Mononuclear cell (primary cell): ENCODE data around the gene SUPT7L. TPM values are rescaled to one million over a fixed set of nuclear protein-coding genes. Genes with fewer than 3 reads are reported as not detected.
"Not testable (repeated sequence)": the region's sequence is repeated elsewhere in the genome, so short reads cannot be mapped to it uniquely, and the experiment has no call there.

Source experiments
- H3K27me3 ChIP-seq: 2 replicates; pipeline ENCODE4 v1.6.0; 2011; ENCODE audit warnings: low read length, control low read depth; ENCODE audit not compliant: insufficient read depth
- H3K4me1 ChIP-seq: 2 replicates; pipeline ENCODE4 v1.5.1; 2011; ENCODE audit warnings: mild to moderate bottlenecking, low read length, control low read depth; ENCODE audit not compliant: insufficient read depth
- H3K4me3 ChIP-seq: 2 replicates; pipeline ENCODE4 v1.5.1; 2011; ENCODE audit warnings: mild to moderate bottlenecking, low read length, moderate library complexity
- H3K9me3 ChIP-seq: 2 replicates; pipeline ENCODE4 v1.5.1; 2011; ENCODE audit warnings: low read depth, mild to moderate bottlenecking, control low read depth, low read length
- total RNA-seq: library from RNA; depleted of rRNA; stranded (reverse); fragments of >200 nt; gene quantifications from one replicate; pipeline ENCODE4 v1.2.3, GENCODE V29; 2012

Gene SUPT7L
- total RNA-seq, 1 donor = 75.5 TPM

DNA sequence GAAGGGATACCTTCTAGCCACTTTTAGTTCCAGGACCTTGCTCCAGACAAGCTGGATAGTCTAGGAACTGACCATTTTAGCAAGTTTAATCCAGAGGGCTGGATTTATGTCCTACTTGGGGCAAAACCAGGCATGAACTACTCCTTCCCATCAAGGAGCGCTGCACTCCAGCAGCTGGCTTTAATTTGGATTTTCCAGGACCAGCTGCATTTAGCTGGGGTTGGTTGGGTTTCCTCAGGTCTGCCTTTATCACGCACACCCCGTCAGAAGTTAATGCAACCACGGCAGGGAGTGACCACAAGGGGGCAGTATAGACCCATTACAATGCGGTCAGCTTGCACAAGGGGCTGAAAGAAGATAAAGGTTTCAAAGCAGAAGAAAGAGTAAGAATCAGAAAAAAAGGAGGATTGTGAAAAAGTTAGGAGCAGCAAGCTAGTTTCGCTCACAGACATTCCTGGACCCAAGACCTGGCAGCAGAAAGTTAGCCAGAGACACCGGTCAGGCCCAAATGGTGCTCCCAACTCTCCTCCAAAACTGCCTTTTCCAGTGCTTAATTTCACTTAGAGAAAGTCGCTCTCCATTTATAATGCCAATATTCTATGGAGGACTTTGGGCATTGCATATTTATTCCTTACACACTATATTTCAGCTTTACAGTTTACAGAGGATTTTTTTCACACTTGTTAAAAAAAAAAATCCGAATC, 40.4 kb upstream of the SUPT7L start:
- H3K4me3 ChIP-seq = no peak overlapping the region
- no peaks in the 10 kb centered on the region for H3K27me3 ChIP-seq
- peaks cover 15% of the 10 kb centered on the region for H3K4me1 ChIP-seq
- no peaks in the 10 kb centered on the region for H3K9me3 ChIP-seq

DNA sequence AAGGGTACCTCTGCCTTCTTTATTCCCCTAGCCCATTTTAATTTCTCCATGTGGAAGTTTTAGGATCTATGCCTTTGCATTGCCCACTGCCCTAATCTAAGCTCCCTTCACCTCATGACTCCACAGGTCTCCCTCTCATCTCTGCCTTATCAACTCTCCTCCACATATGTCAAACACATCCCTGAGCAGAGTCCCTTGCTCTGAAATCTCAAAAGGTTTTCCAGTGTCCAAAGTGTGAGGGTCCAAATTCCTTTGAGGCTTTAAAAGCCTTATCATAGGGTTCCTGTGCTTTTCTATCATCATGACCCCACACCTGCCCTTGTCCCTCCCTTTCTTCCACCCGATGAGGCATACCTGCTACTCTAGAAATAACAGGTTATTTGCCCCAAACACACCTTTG, 38.9 kb upstream of the SUPT7L start:
- H3K9me3 ChIP-seq = no peaks in the 10 kb centered on the region
- H3K27me3 ChIP-seq = no peaks in the 10 kb centered on the region
- H3K4me1 ChIP-seq = peaks cover 15% of the 10 kb centered on the region
- H3K4me3 ChIP-seq = no peak overlapping the region

DNA sequence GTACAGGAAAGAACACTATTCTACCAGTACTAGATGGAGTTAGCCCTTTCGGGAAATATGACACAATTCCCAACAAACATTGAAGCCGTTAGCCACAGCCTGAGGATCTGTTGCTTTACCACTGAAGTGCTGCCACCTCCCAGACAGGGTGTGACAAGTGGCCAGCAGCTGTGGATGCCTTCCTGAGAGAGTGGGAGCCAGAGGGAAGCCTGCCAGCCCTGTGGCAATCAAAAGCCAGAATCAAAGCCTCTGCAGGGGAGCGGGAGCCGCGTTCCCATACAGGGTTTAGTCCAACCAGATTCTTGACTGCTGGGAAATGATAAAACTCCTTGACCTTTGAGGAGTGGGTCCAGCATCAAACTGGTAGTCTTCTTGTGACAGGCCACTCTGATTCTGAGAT, 38.3 kb upstream of the SUPT7L start:
- H3K9me3 ChIP-seq = no peaks in the 10 kb centered on the region
- no peak overlapping the region for H3K4me3 ChIP-seq
- peaks cover 15% of the 10 kb centered on the region for H3K4me1 ChIP-seq
- H3K27me3 ChIP-seq = no peaks in the 10 kb centered on the region

DNA sequence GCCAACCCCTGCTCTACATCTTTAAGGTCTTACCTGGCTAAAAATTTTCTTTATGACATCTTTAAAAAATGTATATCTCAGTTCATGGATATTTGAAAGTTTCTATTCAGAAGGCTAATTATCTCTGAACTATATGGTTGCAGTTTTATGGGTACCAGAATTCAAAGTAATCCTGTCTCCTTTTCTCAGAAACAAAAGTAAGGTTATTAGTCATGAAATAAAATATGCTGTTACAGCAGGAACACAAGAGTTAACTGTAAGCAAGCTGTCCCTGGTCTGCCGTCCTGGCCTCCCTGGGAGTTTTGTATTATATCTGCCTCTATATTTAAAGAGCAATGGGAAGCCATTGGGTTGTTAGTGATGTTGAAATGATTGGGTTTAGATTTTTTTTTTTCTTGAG, 34.2 kb upstream of the SUPT7L start:
- H3K4me1 ChIP-seq = no peaks in the 10 kb centered on the region
- no peaks in the 10 kb centered on the region for H3K9me3 ChIP-seq
- H3K27me3 ChIP-seq = no peaks in the 10 kb centered on the region
- H3K4me3 ChIP-seq = no peak overlapping the region

DNA sequence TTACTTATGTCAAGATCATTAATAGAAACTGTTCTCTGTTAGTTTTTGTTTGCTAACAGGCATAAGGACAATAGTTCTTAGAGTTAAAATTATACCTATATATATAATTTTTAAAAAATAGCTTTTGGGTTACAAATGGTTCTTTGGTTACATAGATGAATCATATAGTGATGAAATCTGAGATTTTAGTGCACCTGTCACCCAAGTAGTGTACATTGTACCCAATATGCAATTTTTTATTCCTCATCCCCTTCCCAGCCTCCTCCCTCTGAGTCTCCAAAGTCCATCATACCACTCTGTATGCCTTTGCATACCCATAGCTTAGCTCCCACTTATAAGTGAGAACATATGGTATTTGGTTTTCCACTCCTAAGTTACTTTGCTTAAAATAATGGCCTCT, 26.6 kb upstream of the SUPT7L start:
- peaks cover 4% of the 10 kb centered on the region for H3K4me1 ChIP-seq
- no peaks in the 10 kb centered on the region for H3K27me3 ChIP-seq
- no peaks in the 10 kb centered on the region for H3K9me3 ChIP-seq
- no peak overlapping the region for H3K4me3 ChIP-seq

DNA sequence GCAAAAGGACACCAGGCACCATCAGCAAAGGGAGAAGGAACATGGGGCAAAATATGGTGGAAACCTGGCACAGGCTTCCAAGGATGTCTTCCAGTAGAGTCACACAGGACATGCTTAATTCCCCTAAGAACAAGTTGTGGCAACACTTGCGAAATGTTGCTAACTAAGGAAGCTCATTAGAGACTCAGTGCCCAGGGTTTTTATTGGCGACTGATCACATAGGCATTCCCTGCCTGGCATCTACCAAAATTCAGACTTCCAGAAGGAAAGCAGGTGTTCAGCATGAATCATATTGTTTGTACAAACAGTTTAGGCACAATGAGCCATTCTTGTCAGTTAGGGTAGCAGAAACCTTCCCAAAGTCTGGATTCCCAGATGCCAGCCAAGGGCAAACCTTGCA, 26.0 kb upstream of the SUPT7L start:
- H3K27me3 ChIP-seq = no peaks in the 10 kb centered on the region
- H3K9me3 ChIP-seq = no peaks in the 10 kb centered on the region
- H3K4me1 ChIP-seq = peaks cover 4% of the 10 kb centered on the region
- H3K4me3 ChIP-seq = no peak overlapping the region

DNA sequence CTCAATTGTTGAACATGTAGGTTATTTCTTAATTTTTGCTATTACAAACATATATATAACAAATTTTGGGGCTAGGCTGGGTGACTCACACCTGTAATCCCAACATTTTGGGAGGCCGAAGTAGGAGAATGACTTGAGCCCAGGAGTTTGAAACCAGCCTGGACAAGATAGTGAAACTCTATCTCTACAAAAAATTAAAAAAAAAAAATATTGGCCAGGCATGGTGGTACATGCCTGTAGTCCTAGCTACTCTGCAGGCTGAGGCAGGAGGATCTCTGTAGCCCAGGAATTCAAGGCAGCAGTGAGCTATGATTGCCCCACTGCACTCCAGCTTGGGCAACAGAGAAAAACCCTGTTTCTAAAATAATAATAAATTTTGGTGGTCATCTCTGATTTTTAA, 23.8 kb upstream of the SUPT7L start:
- H3K4me1 ChIP-seq = peaks cover 7% of the 10 kb centered on the region
- no peaks in the 10 kb centered on the region for H3K27me3 ChIP-seq
- H3K4me3 ChIP-seq = no peak overlapping the region
- H3K9me3 ChIP-seq = no peaks in the 10 kb centered on the region

DNA sequence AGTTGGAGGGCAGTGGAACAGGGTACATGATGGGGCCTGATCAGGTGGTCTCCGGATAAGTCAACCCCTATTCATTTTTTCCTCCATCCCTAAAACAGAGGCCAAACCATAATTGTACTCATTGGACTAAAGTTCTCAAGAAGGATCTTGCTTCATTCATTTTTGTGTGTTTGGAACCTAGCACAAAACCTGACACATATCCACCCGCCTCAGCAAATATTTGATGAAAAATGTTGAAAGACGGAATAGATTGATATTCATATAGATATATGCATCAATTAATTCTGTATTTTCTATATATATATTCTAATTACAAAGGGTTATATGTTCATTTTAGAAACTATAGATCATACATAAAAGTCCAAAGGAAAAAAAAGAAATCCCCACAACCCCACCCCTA, 22.2 kb upstream of the SUPT7L start:
- Histone ChIP-seq H3K27me3 (no peaks in the 10 kb centered on the region), H3K4me1 (peaks cover 7% of the 10 kb centered on the region), H3K9me3 (no peaks in the 10 kb centered on the region), H3K4me3 (no peak overlapping the region)

DNA sequence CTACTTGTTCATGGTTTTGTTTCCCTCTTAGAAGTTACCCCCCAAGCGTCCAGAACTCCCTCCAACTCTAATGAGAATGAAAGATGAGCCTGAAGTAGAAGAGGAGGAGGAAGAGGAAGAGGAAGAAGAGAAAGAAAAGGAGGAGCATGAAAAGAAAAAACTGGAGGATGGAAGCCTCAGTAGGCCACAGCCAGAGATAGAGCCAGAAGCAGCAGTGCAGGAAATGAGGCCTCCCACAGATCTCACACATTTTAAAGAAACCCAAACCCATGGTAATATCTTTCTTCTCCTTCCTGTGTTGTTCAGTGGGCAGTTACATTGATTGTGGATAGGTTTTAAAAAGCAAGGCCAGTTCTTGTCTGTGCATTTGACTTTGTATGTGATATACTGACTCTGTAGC, 21.6 kb upstream of the SUPT7L start:
- H3K4me3 ChIP-seq, H3K9me3 ChIP-seq: not testable (repeated sequence)

DNA sequence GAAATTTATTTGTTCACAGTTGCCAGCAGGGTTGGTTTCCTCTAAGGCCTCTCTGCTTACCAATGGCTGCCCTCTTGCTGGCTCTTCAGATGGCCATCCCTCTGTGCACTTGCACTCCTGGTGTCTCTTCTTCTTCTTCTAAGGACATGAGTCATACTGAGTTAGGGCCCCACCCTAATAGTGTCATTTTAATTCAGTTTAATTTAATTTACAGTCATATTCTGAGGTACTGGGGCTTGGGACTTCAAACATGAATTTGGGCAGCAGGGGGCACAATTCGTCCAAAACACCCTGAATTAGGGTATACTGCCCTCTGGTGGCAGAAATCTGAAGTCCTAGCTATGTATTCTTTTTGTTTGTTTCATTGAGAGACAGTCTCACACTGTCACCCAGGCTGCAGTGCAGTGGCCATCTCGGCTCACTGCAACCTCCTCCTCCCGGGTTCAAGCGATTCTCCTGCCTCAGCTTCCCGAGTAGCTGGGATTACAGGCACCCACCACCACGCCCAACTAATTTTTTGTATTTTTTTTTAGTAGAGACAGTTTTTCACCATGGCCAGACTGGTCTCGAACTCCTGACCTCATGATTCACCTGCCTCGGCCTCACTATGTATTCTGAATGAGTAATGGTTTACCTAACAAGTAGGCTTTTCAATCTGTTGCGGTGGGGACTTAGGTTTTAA, 20.1 kb upstream of the SUPT7L start:
- H3K9me3 ChIP-seq = no peaks in the 10 kb centered on the region
- H3K27me3 ChIP-seq = no peaks in the 10 kb centered on the region
- no peak overlapping the region for H3K4me3 ChIP-seq
- peaks cover 7% of the 10 kb centered on the region for H3K4me1 ChIP-seq

More for the DNA sequence above, 21.6 kb upstream of the SUPT7L start:
- H3K27me3 ChIP-seq, H3K4me1 ChIP-seq: not testable (repeated sequence)

DNA sequence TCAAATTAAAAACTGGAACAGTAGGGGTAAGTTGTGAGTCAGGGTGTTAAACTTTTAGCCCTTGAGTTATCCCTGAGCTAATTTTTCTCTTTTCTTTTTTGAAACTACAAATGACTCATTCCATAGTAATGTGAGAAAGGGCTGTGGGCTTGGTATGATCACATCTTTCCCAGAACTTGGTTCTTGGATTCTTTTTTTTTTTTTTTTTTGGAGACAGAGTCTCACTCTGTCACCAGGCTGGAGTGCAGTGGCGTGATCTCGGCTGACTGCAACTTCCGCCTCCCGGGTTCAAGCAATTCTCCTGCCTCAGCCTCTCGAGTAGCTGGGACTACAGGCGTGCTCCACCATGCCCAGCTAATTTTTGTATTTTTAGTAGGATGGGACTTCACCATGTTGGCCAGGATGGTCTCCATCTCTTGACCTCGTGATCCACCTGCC, 18.9 kb upstream of the SUPT7L start:
- H3K4me1 ChIP-seq, H3K27me3 ChIP-seq, H3K4me3 ChIP-seq, H3K9me3 ChIP-seq: not testable (repeated sequence)

DNA sequence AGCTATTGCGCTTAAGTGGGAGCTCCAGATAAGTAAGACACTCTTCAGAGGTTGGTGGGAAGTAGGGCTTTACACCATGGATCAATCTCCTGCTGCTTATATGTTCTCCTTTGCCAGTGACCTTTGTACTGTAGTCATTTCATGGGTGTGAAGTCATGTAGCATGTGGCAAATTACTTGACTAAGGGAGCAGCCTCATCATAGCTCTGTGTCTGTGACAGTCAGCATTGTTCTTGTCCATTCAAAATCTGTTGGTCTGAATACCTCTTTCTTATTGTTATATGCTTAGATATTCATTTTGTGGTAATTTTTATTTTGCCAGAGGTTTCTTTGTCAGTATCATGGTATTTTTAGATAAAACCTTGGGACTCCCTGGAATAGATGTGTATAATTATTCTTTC, 18.4 kb upstream of the SUPT7L start:
- no peak overlapping the region for H3K4me3 ChIP-seq
- H3K9me3 ChIP-seq = no peaks in the 10 kb centered on the region

DNA sequence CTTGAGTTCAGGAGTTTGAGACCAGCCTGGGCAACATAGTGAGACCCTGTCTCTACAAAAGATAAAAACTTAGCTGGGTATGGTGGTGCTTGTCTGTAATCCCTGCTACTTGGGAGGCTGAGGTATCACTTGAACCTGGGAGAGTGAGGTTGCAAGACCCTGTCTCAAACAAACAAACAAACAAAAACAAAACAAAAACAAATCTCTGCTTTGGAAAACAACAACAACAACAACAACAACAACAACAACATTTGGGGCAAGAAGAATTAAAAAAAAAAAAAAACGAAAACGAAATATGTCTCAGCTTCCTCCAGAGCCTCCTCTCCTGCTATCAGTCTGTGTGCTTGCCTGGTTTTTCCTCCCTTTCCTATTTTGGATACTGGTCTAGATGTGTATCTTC, 17.2 kb upstream of the SUPT7L start:
- H3K4me1 ChIP-seq = peaks cover 7% of the 10 kb centered on the region

More for the DNA sequence above, 18.4 kb upstream of the SUPT7L start:
- Histone ChIP-seq H3K27me3 (no peaks in the 10 kb centered on the region), H3K4me1 (peaks cover 7% of the 10 kb centered on the region)

DNA sequence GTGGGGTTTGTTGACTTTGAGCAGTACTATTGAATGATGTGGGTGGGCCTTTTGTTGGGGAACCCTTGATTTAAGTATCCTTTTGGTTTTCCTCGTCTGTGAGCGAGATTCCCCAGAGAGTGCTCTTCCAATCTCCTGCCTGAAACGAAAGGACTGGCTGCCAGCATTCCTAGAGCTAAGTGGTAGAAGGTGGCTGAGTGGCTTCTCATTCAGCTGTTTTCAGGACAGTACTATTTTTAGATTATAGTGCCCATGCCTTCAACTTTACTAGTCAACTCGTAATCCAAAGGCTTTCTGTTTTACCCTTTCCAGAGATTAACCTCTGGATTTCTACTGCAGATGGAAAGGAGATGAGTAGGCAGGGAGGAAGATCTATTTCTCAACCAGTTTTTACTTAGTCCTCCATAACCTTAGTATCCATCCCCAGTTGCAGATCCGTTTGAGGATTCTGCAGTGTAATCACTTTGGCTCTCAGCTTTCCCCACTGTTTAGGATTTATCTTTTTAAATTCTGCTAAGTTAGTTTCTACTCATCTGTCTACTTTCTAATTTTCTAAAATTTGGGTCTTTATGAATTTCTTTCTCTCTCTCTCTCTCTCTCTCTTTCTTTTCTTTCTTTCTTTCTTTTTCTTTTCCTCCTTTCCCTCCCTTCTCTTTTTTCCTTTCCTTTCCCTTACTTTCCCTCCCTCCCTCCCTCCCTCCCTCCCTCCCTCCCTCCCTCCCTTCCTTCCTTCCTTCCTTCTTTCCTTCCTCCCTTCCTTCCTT, 9.5 kb upstream of the SUPT7L start:
- Histone ChIP-seq H3K9me3 (no peaks in the 10 kb centered on the region), H3K27me3 (no peaks in the 10 kb centered on the region), H3K4me3 (no peak overlapping the region)

More for the DNA sequence above, 17.2 kb upstream of the SUPT7L start:
- Histone ChIP-seq H3K9me3 (no peaks in the 10 kb centered on the region), H3K4me3 (no peak overlapping the region), H3K27me3 (no peaks in the 10 kb centered on the region)

DNA sequence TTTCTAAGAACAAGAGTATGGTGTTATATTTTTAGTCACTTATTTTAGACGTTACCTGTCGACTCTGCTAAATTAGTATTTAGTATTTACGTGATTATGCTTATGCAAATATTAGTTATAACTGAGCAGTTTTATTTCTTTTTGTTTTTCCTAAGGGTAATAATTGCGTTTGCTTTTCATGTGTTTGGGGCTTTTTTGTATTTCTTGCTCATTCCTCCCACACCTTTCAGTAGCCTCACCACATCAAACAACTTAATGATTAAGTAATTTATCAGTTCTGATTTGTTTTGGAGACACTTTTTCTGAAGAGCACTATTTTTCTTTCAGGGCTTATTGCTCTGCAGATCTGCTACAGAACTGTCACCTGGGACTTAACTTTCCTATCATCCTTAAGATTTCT, 7.8 kb upstream of the SUPT7L start:
- no peak overlapping the region for H3K4me3 ChIP-seq

More for the DNA sequence above, 9.5 kb upstream of the SUPT7L start:
- no peaks in the 10 kb centered on the region for H3K4me1 ChIP-seq

More for the DNA sequence above, 7.8 kb upstream of the SUPT7L start:
- Histone ChIP-seq H3K4me1 (peaks cover 10% of the 10 kb centered on the region), H3K9me3 (no peaks in the 10 kb centered on the region), H3K27me3 (no peaks in the 10 kb centered on the region)
